Measurements from ENCODE around the gene GALNS.

GALNS gene

DNA sequence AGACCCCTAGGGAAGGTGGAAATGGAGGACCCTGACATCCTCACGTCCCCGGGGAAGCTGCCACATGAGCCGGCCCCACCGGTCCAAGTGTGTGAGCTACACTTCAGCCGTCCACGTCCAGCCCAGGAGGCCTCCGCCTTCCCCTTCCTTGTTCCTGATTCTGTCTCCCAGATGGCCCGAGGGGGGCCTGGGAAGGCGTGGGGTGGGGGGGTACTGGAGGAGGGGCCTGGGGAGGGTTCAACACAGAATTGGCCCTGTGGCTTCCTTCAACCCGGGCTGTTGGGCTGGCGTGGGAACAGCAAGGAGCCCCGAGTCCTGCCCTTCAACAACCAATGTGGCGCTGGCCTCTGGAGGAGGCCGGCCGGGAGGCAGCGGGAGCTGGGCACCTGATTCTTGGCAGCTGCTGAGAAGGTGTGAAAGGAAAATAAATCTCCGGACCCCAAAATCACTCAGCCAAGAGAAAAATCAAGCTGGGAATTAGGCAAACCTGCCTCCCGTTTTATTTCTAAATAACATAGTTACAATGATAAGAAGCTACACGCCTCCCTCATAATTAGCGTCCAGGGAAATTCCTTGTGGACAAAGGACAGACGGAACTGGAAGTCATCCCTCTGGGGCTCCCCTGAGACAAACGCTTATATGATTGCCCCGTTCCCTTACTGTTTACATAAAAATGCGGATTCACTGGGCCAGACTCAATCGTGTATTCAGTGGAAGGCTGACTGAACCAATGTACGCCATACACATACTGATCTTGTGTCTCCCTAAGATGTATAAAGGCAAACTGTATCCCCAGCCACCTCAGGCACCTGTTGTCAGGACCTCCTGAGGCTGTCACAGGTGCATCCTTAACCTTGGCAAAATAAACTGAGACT is 43.2 kb downstream of the GALNS start:
- no peak for DNase-seq

DNA sequence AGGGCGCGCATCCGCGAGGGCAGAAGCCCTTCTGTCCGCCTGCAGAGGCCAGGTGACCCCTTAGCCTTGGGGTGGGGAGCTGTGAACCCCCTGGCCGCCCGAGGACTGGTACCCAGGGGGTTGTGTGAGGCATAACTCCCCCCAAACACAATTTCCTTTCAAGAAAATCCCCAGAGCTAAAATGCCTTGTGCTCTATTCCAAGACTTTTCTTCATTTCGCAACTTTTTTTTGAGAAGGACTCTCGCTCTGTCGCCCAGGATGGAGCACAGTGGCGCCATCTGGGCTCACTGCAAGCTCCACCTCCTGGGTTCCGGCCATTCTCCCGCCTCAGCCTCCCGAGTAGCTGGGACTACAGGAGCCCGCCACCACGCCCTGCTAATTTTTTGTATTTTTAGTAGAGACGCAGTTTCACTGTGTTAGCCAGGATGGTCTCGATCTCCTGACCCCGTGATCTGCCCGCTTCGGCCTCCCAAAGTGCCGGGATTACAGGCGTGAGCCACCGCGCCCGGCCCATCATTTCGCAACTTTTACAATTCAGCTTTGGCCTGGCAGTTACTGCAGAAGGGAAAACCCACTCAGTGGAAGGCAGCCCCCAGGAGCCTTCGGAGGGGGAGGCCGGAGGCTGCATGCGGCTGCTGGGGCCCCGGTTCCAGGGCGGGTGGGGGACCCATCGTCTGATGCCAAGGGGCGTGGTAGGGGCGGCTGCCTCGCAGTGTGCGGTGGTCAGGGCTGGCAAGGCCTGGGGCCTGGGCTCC is 44.1 kb downstream of the GALNS start:
- DNase-seq = no peak

DNA sequence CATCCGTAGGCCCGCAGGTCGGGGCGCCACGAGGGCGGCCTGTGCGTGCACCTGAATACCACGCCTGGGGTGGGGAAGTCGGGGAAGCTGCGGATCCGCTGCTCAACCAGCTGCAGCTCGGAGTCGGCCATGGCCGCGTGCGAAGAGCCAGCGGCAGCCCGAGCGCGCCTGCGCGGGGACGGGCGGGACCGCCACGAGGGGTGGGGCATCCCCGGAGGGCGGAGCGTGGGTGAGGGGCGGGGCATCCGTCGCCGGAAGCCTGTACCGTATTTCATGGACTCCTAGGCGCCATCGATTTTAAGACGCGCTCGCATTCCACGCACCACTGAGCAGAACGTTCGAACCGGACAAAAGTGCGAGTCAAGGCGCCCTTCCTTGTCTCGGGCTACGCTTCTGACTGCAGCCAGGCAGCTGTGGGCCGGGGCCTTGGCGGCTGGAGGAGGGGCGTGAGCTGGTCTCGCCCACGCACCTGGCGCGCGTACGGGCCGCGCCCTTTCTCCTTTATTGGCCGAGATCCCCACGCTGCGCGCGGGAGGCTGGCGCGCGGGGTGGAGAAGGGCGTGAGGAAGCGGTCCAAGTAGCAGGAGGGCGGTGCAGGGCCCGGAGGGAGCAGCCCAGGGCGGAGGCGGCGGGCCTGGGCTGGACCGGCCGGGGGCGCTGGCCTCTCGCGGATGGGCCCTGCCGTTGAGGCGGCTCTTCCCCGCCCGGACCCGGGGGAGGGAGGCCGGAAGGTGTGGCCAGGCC is 44.8 kb downstream of the GALNS start, which contains the start of gene APRT:
TSS of gene APRT (minus strand) at position 160 of the 744 bp plus-strand sequence. CDS start at position 131, 29 bp downstream.
- peak; percentile 100 for DNase-seq

DNA sequence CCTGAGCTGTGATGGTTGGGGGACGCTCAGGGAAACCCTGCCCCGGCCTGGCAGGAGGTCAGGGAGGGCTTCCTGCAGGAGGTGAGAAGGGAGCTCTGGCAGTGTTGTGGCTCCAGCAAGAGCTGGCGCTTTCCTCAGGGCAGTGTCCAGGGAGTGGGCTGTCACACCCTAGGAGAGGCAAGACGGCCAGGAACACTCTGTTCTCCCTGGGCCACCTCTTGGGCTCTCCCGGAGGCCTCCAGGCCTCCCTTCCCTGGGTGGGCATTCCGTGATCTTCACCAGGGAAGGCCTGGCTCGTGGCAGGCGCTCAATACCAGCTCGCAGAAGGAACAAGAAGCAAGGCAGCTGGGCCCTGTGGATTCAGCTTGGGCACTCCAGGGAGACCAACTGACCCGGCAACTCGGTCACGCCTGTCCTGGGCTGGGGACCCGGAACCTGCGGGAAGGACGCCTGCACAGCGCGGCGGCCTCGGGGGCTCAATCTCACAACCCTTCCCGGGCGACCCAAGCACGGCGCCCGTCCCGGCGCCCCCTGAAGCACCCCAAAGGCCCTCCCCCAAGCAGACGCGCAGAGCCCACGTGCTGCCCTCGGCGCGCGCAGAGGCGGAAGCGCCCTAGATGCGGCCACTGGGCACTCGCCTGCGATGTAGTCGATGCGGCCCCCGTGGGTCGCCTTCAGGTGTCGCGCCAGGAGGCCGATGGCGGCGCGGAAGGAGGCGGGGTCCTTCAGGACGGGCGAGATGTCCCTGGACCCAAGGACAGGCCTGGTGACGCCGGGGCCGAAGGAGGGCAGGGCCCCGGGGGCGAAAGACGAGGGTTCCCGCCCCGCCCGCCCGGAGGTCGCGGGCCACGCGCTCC is 45.6 kb downstream of the GALNS start:
- DNase-seq = peak; percentile 92

DNA sequence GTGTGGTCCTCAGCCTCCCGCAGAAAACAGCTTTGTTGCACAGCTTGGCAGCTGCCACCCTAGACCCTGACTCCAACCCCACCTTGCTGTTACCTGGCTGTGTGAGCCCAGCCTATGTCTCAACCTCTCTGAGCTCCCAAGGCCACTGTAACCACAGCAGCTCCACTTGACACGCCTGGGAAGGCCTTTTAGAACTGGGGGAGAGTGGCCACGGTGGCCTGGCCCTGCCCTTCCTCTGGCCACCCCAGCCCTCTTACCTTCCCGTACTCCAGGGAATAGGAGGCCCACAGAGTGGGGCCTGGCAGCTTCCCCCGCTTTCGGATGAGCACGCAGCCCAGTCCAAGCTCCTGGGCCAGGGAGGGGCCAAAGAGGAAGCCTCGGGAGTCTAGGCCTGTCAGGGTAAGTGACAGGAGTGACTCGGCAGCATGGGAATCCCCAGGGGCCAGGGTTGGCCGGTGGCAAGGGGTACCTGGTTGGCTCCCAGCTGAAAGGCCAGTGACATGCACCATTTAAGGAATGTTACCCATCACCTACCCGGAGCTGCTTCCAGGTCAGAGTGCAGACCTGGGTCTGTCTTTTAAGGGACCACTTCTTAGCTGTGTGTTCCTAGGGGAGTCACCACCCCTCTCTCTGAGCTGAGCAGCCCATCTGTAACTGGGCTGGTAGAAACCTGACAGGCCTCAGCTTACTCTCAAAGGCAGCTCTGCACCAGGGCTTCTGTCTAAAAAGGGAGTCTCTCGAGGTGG is 46.4 kb downstream of the GALNS start:
- DNase-seq = peak; percentile 81

DNA sequence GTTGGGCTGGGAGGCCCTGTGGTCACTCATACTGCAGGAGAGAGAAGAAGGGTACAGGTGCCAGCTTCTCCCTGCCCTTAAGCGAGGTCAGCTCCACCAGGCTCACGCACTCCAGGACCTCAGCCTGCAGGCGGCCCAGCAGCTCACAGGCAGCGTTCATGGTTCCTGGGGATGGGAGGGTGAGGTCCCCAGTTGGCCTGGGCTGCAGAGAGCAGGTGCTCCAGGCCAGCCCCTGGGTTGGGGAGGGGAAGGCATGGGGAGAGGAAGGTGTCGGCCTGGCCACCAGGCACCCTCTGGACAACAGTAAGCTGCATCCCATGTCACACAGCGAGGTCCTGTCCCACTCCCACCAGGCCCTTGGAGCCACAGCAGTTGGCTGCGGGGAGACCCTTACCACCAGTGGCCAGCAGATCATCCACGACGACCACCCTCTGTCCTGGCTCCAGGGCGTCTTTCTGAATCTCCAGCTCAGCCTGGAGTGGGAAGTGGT is 47.0 kb downstream of the GALNS start:
- DNase-seq = no peak

DNA sequence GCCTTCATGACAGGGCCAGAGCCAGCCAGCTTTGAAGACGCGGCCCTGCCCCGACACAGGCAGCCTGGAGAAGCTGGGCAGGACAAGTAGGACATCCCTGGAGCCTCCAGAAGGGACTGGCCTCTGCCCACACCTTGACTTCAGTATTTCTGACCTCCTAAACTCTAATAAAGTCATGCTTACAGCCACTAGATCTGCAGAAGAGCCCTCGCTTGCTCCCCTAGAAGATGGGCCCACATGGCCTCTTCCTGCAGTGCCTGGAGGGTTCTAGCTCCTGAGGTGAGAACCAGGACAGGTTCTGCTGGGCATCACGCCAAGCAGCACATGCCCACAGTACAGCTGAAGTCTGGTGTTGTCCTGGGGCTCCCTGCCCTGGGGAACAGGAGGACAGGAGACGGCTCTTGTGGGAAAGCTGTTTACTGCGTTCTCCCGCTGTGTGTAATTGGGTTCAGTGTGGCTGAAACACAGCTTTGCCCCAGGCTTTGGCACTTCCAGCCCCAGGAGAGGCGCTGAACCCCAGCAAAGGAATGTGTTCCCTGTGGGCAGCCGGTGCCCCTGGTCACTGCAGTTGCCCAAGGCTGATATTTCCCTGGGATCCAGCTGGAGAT is 47.6 kb downstream of the GALNS start:
- peak; percentile 73 for DNase-seq

DNA sequence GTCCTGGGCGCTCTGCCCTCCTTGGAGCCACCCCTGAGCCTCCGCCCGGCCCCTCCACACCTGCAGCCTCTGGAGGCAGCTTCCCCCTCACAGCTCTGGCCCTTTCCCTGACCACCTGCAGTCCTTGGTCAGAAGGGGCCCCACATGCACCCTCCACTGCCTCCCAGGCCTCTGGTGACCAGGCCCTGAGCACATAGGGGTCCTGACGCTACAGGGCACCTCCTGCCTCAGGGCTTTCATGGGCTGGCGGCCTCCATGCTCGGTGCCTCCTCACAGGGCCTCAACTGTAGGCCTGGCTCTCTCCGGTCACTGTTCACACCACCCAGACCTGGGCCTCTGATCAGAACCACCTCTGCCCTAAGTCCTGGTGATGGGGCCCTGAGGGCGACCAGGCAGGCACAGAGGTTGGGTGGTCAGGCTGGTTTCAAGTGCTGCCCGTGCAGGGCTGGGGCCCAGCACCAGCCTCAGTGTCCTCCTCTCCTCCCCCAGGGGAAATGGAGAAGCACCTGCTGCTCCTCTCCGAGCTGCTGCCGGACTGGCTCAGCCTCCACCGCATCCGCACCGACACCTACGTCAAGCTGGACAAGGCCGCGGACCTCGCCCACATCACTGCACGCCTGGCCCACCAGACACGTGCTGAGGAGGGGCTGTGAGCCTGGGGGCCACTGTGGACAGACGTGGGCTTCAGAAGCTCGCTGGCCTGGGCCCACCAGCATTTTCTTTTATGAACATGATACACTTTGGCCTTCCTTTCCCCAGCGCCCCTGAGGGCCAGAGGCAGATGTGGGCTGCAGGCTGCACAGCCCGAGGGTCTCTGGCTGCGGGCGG is 48.9 kb downstream of the GALNS start:
- DNase-seq = peak; percentile 66

DNA sequence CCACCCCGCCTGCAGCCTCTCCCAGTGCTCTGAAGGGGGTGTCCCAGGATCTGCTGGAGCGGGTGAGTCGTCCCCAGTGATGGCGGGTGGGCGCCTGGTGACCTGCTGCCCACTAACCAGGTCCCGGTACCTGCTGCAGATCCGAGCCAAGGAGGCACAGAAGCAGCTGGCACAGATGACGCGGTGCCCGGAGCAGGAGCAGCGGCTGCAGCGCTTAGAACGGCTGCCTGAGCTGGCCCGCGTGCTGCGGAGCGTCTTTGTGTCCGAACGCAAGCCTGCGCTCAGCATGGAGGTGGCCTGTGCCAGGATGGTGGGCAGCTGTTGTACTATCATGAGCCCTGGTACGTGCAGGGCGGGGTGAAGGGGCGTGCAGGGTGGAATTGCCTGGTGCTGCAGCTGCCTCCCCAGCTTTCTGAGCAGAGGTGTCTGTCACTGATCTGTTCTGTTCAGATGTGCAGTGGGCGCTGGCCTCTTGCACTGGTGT is 49.6 kb downstream of the GALNS start:
- DNase-seq = no peak

DNA sequence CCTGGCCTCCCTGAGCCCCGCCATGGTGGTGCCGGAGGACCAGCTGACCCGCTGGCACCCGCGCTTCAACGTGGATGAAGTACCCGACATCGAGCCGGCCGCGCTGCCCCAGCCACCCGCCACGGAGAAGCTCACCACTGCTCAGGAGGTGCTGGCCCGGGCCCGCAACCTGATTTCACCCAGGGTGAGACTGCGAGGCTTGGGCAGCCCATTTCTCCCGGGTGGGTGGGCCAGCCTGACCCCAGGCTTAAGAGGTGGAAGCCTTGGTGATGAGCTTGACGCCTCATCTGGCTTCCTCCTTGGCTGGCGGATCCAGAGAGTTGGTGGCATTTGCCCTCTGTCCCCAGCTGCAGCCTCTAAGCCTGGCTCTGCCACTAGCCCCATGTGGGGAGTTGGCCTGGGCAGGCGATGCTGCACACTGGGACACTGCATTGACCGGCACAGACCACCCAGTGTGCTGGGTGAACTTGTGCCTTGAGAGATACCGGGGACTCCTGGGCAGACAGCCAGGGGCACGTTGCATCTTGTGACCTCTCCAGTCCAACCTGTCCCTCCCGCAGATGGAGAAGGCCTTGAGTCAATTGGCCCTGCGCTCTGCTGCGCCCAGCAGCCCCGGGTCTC is 50.1 kb downstream of the GALNS start:
- DNase-seq = peak; percentile 66

DNA sequence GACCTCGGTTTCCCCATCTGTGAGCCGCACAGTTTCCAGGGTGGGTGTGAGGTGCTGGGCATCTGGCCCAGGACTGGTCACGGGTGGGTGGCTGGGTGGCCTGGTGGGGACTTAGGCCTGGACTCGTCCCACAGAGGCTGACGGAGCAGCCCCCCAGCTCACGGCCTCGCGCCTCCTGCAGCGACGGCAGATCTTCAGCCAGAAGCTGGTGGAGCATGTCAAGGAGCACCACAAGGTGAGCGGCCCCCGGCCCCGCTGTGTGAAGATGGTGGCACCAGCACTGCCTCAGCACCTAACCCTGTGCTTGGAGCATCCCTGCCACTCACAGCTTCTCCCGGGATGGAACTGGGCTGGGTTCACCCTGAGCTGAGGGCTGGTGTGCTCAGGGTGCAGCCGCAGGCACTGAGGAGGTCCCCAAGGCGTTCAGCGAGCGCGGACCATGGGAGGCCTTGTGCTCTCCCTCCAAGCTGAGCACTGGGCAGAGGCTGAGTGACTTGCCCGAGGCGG is 50.8 kb downstream of the GALNS start:
- DNase-seq = no peak

DNA sequence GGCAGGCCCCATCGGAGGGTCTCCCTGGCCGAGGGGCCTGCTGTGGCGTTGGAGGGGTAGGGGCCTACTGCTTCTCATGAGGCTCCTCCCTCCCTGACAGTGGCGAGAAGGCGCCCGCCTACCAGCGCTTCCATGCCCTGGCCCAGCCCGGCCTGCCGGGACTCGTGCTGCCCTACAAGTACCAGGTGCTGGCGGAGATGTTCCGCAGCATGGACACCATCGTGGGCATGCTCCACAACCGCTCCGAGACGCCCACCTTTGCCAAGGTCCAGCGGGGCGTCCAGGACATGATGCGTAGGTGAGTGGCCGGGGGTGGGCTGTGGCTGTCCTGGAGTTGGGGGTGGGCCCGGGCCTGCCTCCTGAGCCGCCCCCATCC is 51.4 kb downstream of the GALNS start:
- no peak for DNase-seq

DNA sequence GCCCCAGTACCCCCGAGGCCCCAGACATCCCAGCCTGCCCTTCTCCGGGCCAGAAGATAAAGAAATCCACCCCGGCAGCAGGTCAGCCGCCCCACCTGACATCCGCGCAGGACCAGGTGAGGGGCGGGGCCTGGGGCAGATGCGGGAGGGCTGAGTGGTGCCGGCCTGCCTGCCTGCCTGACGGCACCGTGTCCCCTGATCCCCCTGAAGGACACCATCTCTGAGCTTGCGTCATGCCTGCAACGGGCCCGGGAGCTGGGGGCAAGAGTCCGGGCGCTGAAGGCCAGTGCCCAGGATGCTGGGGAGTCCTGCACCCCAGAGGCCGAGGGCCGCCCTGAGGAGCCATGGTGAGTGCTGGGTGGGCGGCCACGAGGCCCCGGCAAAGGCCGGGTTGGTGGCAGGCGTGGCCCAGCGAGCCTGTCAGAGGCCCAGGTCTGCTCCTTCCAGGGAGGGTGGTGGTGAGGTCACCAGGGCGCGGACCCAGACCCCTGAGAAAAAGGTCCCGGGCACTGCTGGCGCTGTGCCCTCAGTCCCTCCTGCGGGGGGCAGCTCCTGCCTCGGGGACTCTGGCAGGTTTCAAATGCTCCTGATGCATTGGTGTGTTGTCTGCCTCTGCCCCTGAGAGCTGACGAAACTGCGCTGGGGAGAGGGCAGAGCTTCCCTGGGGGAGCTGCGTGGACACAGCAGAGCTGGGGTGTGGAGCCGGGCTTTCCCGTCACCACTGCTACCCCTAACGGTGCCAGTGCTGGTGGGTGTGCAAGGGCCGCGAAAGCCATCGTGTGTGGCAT is 52.0 kb downstream of the GALNS start:
- no peak for DNase-seq

DNA sequence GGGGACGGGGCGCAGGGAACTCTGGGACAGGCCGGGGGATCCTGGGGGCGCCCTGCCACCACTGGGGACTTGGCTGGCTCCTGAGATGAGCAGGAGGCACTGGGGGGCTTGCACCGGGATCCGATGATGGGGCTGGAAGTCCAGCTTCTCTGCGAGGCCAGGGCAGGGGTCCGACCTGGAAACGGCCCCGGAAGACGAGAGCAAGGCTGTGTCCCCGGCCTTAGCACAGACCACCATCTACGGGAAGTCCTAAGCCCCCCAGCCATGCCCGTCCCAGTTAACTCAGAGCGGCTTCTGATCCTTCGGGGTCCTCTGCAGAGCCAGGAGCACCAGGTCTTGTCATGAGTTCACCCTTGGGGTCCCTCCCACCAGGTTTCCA is 52.6 kb downstream of the GALNS start:
- peak; percentile 74 for DNase-seq

DNA sequence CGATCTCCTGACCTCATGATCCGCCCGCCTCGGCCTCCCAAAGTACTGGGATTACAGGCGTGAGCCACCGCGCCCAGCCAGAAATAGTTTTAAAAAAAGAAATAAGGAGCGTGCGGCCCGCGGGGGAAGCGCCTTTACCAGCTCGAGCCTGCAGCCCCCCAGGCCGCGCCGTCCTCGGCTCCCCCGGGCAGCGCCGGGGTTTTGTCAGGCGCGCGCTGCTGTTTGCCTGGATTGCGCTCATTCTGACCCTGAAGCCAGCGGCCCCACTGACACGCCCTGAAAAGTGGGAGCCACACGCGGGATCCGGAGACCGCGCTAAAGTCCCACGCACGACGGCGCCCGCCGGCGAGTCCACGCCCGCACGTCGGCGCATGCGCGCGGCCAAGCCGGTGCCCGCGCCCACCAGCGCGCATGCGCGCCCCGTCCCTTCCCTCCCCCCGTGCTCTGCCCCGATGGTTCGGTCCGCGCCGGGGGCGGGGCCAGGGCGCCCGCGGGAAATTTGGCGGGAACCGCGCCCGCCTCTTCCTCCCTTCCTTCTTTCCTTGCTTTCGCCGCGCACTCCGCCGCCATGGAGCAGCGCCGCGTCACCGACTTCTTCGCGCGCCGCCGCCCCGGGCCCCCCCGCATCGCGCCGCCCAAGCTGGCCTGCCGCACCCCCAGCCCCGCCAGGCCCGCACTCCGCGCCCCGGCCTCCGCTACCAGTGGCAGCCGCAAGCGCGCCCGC is 53.3 kb downstream of the GALNS start, which contains the start of gene CDT1:
TSS of gene CDT1 (plus strand) at position 526 of the 724 bp plus-strand sequence. CDS start at position 569, 43 bp downstream.
- peak; percentile 97 for DNase-seq

DNA sequence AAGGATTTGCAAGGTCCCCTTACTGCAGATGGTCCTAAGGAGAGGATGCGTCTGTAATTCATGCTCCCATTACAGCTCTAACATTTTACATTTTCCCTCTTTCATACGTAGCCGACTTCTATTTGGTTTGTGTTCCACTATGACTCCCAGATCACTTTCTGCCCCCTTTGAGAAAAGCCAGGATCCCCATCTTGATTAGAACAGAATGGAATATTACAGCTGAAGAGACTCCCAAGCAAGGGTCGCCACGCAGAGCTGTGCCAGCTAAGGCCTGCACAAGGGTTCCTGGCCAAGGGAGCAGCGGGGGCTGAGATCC is 56.5 kb downstream of the GALNS start:
- no peak for DNase-seq

DNA sequence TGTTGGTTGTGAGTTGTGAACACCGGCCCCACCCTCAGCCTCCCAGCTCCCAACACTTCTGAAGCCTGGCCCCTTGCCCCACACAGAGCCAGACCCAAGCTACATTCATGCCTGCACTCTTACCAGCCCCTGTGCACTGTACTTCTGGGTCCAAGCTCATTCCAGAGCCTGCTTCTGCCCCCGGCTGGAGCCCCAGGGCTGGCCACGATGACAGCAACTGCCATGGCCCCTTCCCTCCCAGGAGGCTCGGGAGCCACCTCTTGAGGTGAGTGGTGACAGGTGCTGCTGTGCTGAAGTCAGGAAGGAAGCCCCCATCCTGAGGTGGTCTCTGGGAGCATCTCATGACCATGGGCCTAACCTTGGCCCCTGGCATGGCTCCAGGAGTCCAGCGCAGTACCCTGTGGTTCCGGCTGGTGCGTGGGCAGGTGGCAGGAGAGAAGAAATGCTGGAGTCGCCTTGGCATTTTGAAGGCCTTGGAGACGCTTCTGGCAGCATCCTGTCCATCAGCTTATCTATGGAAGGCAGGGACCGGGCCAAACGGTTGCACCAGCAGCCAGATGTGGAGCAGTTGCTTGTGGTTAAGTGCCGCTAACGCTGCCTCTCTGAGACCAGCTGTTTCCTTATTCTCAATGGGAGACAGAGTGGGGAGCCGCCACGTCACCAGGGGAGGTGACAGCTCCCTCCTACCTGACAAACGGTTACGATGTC is 57.0 kb downstream of the GALNS start:
- DNase-seq = no peak
